GM18868 (cell line): Measurements from ENCODE around the gene PCDHGB4.
"Not testable (repeated sequence)": the region's sequence is repeated elsewhere in the genome, so short reads cannot be mapped to it uniquely, and the experiment has no call there.

Experiments
- ATAC-seq: cut with Tn5 transposase; IDR thresholded peaks from one replicate; pipeline ENCODE4 v1.9.1; 2021; ENCODE audit warnings: mild to moderate bottlenecking, moderate library complexity; ENCODE audit not compliant: unreplicated experiment

PCDHGB4 gene

DNA sequence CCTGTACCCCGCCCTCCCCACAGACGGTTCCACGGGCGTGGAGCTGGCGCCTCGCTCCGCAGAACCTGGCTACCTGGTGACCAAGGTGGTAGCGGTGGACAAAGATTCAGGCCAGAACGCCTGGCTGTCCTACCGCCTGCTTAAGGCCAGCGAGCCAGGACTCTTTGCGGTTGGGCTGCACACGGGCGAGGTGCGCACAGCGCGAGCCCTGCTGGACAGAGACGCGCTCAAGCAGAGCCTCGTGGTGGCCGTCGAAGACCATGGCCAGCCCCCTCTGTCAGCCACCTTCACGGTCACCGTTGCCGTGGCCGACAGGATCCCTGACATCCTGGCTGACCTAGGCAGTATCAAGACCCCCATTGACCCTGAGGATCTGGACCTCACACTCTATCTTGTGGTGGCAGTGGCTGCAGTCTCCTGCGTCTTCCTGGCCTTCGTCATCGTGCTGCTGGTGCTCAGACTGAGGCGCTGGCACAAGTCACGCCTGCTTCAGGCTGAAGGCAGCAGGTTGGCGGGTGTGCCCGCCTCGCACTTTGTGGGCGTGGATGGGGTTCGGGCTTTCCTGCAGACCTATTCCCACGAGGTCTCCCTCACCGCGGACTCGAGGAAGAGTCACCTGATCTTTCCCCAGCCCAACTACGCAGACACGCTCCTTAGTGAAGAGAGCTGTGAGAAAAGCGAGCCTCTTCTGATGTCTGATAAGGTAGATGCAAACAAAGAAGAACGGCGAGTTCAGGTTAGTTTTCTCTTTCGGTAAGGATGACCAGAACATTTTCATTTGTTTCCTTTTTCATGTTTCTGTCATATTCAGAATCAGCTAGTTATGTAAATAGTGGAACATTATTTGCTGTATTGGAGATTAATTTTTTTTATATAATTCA lies 21.2 kb upstream of the PCDHGB4 start:
- no peak for ATAC-seq

DNA sequence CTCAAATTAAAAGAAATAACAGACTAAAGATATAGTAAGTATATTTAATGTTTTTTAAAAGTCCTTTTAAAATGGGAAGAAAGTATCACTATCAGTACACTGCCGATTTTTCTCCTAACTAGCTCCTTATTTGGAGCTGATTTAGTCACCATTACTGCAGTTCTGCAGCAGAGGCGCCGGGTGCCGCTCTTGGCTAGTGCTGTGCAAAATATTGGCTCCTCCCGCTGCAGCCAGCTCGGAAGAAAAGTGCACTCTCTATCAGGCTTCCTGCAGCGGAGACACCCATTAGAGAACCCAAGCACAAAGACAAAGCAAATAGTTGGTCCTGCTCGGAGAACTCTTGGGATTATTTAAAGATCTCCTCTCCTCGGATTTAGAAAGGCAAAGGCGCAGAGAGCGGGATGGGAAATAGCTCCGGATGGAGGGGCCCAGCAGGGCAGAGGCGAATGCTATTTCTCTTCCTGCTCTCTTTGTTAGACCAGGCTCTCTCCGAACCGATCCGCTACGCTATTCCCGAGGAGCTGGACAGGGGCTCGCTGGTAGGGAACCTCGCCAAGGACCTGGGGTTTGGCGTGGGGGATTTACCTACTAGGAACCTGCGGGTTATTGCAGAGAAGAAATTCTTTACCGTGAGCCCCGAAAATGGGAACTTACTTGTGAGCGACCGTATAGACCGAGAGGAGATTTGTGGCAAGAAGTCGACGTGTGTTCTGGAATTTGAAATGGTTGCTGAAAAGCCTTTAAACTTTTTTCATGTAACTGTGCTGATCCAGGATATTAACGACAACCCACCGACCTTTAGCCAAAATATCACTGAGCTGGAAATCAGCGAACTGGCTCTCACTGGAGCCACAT lies 17.3 kb upstream of the PCDHGB4 start, which contains the start of gene PCDHGB3:
Gene PCDHGB3, plus strand, starts transcription at position 249 of the 855 bp plus-strand sequence. Its CDS starts 153 bp downstream, at position 402.
- peak; percentile 99 for ATAC-seq

DNA sequence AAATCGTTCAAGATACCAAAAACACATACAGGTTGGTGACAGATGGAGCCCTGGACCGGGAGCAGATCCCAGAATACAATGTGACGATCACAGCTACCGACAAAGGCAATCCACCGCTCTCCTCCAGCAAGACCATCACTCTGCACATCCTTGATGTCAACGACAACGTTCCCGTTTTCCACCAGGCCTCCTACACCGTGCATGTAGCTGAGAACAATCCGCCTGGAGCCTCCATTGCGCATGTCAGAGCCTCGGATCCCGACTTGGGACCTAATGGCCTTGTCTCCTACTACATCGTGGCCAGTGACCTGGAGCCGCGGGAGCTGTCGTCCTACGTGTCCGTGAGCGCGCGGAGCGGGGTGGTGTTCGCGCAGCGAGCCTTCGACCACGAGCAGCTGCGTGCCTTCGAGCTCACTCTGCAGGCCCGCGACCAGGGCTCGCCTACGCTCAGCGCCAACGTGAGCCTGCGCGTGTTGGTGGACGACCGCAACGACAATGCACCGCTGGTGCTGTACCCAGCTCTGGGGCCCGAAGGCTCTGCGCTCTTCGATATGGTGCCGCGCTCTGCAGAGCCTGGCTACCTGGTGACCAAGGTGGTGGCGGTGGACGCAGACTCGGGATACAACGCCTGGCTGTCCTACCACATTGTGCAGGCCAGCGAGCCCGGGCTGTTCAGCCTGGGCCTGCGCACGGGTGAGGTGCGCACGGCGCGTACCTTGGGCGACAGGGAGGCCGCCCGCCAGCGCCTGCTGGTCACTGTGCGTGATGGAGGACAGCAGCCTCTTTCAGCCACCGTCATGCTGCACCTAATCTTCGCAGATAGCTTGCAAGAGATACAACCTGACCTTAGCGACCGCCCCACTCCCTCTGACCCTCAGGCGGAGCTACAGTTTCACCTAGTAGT lies 15.7 kb upstream of the PCDHGB4 start:
- no peak for ATAC-seq

DNA sequence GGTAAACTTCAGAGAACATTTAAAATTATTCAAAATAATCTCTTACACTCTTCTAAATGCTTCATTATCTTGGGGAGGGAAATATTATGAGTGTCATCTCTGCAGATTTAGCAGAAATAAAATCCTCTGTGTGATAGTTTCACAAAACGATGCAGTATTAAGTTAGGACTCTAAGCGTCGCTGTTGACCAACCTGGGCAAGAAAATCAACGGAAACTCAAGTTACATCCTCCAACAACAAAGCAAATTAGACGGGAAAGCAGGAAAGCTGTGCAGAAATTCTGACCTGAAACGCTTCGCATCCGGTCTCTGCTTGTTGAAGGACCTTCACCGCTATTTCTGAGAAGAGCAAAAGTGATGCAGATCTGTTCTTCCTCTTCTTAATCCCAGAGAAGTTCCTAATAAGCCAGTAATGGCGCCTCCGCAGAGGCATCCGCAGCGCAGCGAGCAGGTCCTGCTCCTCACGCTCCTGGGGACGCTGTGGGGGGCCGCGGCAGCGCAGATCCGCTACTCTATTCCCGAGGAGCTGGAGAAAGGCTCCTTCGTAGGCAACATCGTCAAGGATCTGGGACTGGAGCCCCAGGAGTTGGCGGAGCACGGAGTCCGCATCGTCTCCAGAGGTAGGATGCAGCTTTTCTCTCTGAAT lies 13.7 kb upstream of the PCDHGB4 start, which contains the start of gene PCDHGA6:
Gene PCDHGA6, plus strand, starts transcription at position 219 of the 645 bp plus-strand sequence. Its CDS starts 193 bp downstream, at position 412.
- no peak for ATAC-seq

DNA sequence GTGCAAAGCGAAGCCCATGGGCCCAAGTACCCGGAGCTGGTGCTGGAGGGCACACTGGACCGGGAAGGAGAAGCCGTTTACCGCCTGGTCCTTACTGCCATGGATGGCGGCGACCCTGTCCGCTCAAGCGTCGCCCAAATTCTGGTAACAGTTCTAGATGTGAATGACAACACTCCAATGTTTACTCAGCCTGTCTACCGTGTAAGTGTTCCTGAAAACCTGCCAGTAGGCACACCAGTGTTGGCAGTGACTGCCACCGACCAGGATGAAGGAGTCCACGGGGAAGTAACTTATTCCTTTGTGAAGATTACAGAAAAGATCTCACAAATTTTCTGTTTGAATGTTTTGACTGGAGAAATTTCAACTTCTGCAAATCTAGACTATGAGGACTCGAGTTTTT lies 12.9 kb upstream of the PCDHGB4 start:
- no peak for ATAC-seq

DNA sequence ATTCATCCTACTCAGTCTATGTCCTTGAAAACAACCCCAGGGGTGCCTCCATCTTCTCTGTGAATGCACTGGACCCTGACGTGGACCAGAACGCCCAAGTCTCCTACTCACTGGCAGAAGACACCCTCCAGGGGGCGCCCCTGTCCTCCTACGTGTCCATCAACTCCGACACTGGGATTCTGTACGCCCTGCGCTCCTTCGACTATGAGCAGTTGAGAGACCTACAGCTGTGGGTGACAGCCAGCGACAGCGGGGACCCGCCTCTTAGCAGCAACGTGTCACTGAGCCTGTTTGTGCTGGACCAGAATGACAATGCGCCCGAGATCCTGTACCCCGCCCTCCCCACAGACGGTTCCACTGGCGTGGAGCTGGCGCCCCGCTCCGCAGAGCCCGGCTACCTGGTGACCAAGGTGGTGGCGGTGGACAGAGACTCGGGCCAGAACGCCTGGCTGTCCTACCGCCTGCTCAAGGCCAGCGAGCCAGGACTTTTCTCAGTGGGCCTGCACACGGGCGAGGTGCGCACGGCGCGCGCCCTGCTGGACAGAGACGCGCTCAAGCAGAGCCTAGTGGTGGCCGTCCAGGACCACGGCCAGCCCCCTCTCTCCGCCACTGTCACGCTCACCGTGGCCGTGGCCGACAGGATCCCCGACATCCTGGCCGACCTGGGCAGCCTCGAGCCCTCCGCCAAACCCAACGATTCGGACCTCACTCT lies 11.9 kb upstream of the PCDHGB4 start:
- not testable (repeated sequence) for ATAC-seq

DNA sequence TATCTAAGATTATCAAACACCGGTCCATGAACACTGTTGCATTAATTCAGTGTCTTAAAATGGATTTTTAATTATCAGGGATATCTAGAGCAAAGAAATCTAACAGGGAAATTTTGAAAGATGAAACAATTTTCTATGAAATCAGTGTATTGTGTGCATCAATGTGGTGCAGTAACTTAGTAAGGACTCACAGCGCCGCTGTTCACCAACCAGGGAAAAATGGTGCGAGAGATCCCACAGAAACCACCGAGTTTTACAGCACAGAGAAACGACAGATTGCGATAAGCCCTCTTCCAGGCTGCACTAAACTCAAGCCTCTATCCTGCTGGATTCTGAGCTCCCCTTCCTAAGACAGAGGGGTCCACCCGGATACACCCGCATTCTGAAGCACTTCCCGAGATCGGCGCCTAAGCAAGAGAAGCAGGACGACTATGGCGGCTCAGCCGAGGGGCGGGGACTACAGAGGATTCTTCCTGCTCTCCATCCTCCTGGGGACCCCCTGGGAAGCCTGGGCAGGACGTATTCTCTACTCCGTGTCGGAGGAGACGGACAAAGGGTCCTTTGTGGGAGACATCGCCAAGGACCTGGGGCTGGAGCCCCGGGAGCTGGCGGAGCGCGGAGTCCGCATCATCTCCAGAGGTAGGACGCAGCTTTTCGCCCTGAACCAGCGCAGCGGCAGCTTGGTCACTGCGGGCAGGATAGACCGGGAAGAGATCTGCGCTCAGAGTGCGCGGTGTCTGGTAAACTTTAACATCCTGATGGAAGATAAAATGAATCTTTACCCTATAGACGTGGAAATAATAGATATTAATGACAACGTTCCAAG lies 4.8 kb upstream of the PCDHGB4 start, which contains the start of gene PCDHGA7:
Gene PCDHGA7, plus strand, starts transcription at position 274 of the 826 bp plus-strand sequence. Its CDS starts 158 bp downstream, at position 432.
- ATAC-seq = peak; percentile 83

DNA sequence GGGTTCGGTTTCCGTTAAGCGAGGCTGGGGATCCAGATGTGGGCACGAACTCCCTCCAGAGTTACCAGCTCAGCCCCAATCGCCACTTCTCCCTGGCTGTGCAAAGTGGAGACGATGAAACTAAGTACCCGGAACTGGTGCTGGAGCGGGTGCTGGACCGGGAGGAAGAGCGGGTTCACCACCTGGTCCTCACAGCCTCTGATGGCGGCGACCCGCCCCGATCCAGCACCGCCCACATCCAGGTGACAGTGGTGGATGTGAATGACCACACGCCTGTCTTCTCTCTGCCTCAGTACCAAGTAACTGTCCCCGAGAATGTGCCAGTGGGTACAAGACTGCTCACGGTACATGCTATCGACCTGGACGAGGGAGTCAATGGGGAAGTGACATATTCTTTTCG lies 4.2 kb upstream of the PCDHGB4 start:
- ATAC-seq = no peak

DNA sequence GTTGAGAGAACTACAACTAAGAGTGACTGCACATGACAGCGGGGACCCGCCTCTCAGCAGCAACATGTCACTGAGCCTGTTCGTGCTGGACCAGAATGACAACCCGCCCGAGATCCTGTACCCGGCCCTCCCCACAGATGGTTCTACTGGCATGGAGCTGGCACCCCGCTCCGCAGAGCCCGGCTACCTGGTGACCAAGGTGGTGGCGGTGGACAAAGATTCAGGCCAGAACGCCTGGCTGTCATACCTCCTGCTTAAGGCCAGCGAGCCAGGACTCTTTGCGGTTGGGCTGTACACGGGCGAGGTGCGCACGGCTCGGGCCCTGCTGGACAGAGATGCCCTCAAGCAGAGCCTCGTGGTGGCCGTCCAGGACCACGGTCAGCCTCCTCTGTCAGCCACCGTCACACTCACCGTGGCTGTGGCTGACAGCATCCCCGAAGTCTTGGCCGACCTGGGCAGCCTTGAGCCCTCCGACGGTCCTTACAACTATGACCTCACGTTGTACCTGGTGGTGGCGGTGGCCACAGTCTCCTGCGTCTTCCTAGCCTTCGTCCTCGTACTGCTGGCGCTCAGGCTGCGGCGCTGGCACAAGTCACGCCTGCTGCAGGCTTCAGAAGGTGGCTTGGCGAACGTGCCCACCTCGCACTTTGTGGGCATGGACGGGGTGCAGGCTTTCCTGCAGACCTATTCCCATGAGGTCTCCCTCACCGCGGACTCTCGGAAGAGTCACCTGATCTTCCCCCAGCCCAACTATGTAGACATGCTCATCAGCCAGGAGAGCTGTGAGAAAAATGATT lies 2.8 kb upstream of the PCDHGB4 start:
- ATAC-seq = no peak

DNA sequence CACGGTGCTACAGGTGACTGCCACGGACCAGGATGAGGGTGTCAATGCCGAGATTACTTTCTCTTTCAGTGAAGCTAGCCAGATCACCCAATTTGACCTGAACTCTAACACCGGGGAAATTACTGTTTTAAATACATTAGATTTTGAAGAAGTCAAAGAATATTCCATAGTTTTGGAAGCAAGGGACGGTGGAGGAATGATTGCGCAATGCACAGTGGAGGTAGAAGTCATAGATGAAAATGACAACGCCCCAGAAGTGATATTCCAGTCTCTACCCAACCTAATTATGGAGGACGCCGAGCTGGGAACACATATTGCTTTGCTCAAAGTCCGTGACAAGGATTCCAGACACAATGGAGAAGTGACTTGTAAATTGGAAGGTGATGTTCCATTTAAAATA lies 1.2 kb downstream of the PCDHGB4 start:
- no peak for ATAC-seq

DNA sequence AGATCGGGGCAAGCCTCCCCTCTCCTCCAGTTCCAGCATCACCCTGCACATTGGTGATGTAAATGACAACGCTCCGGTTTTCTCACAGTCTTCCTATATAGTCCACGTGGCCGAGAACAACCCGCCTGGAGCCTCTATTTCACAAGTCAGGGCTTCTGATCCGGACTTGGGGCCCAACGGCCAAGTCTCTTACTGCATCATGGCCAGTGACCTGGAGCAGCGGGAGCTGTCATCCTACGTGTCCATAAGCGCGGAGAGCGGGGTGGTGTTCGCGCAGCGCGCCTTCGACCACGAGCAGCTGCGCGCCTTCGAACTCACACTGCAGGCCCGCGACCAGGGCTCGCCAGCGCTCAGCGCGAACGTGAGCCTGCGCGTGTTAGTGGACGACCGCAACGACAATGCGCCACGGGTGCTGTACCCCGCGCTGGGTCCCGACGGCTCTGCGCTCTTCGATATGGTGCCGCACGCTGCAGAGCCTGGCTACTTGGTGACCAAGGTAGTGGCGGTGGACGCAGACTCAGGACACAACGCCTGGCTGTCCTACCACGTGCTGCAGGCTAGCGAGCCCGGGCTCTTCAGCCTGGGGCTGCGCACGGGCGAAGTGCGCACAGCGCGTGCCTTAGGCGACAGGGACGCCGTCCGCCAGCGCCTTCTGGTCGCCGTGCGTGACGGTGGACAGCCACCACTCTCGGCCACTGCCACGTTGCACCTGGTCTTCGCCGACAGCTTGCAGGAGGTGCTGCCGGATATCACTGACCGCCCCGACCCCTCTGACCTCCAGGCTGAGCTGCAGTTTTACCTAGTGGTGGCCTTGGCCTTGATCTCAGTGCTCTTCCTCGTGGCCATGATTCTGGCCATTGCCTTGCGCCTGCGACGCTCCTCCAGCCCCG lies 1.9 kb downstream of the PCDHGB4 start:
- no peak for ATAC-seq

DNA sequence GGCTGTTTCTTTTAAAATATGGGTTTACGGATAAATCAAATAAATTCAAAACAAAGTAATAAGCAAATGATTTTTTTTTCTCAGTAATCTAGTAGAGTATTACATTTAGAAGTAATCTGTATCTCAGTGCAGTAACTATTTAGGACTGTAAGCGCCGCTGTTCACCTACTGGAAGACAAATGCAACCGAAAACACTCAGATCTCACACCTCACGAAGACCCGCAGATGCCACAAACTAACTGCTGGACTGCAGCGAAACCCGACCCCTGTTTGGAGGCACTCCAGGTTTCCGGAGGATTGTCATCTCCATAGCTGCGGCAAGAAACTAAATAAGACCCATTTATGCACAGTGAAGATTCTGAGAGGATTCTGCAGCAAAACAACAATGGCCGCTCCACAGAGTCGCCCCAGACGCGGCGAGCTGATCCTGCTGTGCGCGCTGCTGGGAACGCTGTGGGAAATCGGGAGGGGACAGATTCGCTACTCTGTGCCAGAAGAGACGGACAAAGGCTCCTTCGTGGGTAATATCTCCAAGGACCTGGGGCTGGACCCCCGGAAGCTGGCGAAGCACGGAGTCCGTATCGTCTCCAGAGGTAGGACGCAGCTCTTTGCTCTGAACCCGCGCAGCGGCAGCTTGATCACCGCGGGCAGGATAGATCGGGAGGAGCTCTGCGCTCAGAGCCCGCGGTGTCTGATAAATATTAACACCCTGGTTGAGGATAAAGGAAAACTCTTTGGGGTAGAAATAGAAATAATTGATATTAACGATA lies 5.1 kb downstream of the PCDHGB4 start, which contains the start of gene PCDHGA8:
Gene PCDHGA8, plus strand, starts transcription at position 205 of the 770 bp plus-strand sequence. Its CDS starts 181 bp downstream, at position 386.
- ATAC-seq = no peak

DNA sequence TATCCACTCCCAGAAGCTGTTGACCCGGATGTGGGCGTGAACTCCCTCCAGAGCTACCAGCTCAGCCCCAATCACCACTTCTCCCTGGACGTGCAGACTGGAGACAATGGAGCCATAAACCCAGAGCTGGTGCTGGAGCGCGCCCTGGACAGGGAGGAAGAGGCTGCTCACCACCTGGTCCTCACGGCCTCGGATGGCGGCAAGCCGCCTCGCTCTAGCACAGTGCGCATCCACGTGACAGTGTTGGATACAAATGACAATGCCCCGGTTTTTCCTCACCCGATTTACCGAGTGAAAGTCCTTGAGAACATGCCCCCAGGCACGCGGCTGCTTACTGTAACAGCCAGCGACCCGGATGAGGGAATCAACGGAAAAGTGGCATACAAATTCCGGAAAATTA lies 5.8 kb downstream of the PCDHGB4 start:
- ATAC-seq = no peak

DNA sequence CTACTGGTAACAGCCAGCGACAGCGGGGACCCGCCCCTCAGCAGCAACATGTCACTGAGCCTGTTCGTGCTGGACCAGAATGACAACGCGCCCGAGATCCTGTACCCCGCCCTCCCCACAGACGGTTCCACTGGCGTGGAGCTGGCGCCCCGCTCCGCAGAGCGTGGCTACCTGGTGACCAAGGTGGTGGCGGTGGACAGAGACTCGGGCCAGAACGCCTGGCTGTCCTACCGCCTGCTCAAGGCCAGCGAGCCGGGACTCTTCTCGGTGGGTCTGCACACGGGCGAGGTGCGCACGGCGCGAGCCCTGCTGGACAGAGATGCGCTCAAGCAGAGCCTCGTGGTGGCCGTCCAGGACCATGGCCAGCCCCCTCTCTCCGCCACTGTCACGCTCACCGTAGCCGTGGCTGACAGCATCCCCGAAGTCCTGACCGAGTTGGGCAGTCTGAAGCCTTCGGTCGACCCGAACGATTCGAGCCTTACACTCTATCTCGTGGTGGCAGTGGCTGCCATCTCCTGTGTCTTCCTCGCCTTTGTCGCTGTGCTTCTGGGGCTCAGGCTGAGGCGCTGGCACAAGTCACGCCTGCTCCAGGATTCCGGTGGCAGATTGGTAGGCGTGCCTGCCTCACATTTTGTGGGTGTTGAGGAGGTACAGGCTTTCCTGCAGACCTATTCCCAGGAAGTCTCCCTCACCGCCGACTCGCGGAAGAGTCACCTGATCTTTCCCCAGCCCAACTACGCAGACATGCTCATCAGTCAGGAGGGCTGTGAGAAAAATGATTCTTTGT lies 7.1 kb downstream of the PCDHGB4 start:
- ATAC-seq = not testable (repeated sequence)
